OCI-LY7 (cell line): Measurements from ENCODE around the gene SPIB. TPM values are rescaled to one million over a fixed set of nuclear protein-coding genes. Genes with fewer than 3 reads are reported as not detected.

ENCODE experiments used
- BruUV-seq: library from RNA; stranded (reverse); fragments of 400-500 nt; replicated peaks from 2 replicates; lab custom pipeline; 2021; lab: Mats Ljungman, UMichigan
- CTCF ChIA-PET: fragments of 300-600 bp; sonication (Branson Sonifier 250); formaldehyde crosslinking; loops from one replicate; lab custom pipeline; 2022; ENCODE audit warnings: antibody characterized with exemption; ENCODE audit not compliant: unreplicated experiment; lab: Charles Lee
- POLR2A ChIA-PET: fragments of 300-600 bp; sonication (Branson Sonifier 250); formaldehyde crosslinking; loops from one replicate; lab custom pipeline; 2022; ENCODE audit warnings: antibody characterized with exemption; lab: Charles Lee
- DNase-seq: peaks from one replicate; pipeline ENCODE4 v3.0.0-alpha.2; 2015; ENCODE audit warnings: low spot score
- H2AFZ ChIP-seq: fragments of 200-600 bp; sonication (generic), shearing (Covaris generic); 2 replicates; pipeline ENCODE4 v1.6.1; 2014; ENCODE audit warnings: mild to moderate bottlenecking, antibody characterized with exemption, low read length, moderate library complexity
- H3K27ac ChIP-seq: fragments of 200-600 bp; sonication (generic); 2 replicates; pipeline ENCODE4 v1.5.1; 2014; ENCODE audit warnings: mixed run types, low read depth, mild to moderate bottlenecking, moderate library complexity, low read length, inconsistent platforms; ENCODE audit not compliant: poor library complexity, severe bottlenecking
- H3K36me3 ChIP-seq: fragments of 200-600 bp; sonication (generic); 2 replicates; pipeline ENCODE4 v1.6.1; 2014; ENCODE audit warnings: mild to moderate bottlenecking, antibody characterized with exemption, low read length, moderate library complexity, mixed read lengths; ENCODE audit not compliant: insufficient read depth
- H3K4me1 ChIP-seq: fragments of 200-600 bp; sonication (generic); 2 replicates; pipeline ENCODE4 v1.5.1; 2014; ENCODE audit warnings: mild to moderate bottlenecking, low read length; ENCODE audit not compliant: insufficient read depth, poor library complexity, severe bottlenecking
- H3K4me2 ChIP-seq: fragments of 200-600 bp; sonication (generic); 2 replicates; pipeline ENCODE4 v1.6.1; 2014; ENCODE audit warnings: mild to moderate bottlenecking, low read length
- H3K4me3 ChIP-seq: fragments of 200-600 bp; sonication (generic); 2 replicates; pipeline ENCODE4 v1.5.1; 2014; ENCODE audit warnings: mild to moderate bottlenecking, low read depth, low read length; ENCODE audit not compliant: poor library complexity, severe bottlenecking
- H3K79me2 ChIP-seq: fragments of 200-600 bp; sonication (generic); 2 replicates; pipeline ENCODE4 v1.6.1; 2016; ENCODE audit warnings: low read depth, mild to moderate bottlenecking, low read length, moderate library complexity, mixed read lengths; ENCODE audit not compliant: insufficient read depth
- H3K9me2 ChIP-seq: fragments of 200-600 bp; sonication (generic); 2 replicates; pipeline ENCODE4 v1.6.1; 2016; ENCODE audit warnings: mild to moderate bottlenecking, low read length, mixed read lengths; ENCODE audit not compliant: insufficient read depth
- H3K9me3 ChIP-seq: fragments of 200-600 bp; sonication (generic); 2 replicates; pipeline ENCODE4 v1.6.1; 2014; ENCODE audit warnings: mild to moderate bottlenecking, mixed run types, low read length, mixed read lengths
- H4K20me1 ChIP-seq: fragments of 200-600 bp; sonication (generic); 2 replicates; pipeline ENCODE4 v1.6.1; 2014; ENCODE audit warnings: mild to moderate bottlenecking, antibody characterized with exemption, low read length, moderate library complexity, mixed read lengths; ENCODE audit not compliant: insufficient read depth
- CTCF ChIP-seq: fragments of 200-600 bp; sonication (generic); conservative IDR thresholded peaks from 2 replicates; pipeline ENCODE4 v1.5.1; 2014; ENCODE audit warnings: mild to moderate bottlenecking, antibody characterized with exemption, low read length, moderate library complexity, mixed read lengths
- EZH2phosphoT487 ChIP-seq: fragments of 200-600 bp; sonication (generic); IDR thresholded peaks from 2 replicates; pipeline ENCODE4 v1.6.1; 2018; ENCODE audit warnings: low read depth, borderline replicate concordance, mild to moderate bottlenecking, mixed run types, antibody characterized with exemption, low read length, moderate library complexity, mixed read lengths
- intact Hi-C: fragments of 100-400 bp; cut with micrococcal nuclease; formaldehyde crosslinking; loops from one replicate; pipeline ENCODE4 v1.10.0; 2022; ENCODE audit not compliant: unreplicated experiment
- total RNA-seq, 2 experiments: library from RNA; depleted of rRNA in 1 of 2; stranded (reverse); fragments of >200 nt in 1 of 2; shearing (Covaris generic) in 1 of 2; gene quantifications; 2 replicates each; pipeline ENCODE4 v1.2.3, GENCODE V29; 2014 to 2022

SPIB gene
- total RNA-seq, 2 experiments from 2014 or later = 99.4 to 145 TPM

GRCh38 chr19:50453243-50453642 lies 34.5 kb downstream of the SPIB start:
- POLR2A ChIA-PET = no interaction called here

GRCh38 chr19:50455992-50456391 lies 37.3 kb downstream of the SPIB start:
- POLR2A ChIA-PET = no interaction called here
- no peak for DNase-seq
- no peak overlapping the region for H3K4me3 ChIP-seq
- H3K79me2 ChIP-seq = no peaks in the 10 kb centered on the region
- no peak overlapping the region for H2AFZ ChIP-seq
- no peaks in the 10 kb centered on the region for H3K9me3 ChIP-seq
- no peaks in the 10 kb centered on the region for H4K20me1 ChIP-seq
- no TSS peak for BruUV-seq
- no peak for TF ChIP-seq EZH2phosphoT487
- no peak for TF ChIP-seq CTCF
- CTCF ChIA-PET = no interaction called here
- H3K9me2 ChIP-seq = no peaks in the 10 kb centered on the region
- intact Hi-C loops = no loop called here
- H3K27ac ChIP-seq = no peak overlapping the region
- H3K4me2 ChIP-seq = no peak overlapping the region
- no peaks in the 10 kb centered on the region for H3K36me3 ChIP-seq
- H3K4me1 ChIP-seq = peaks cover 17% of the 10 kb centered on the region

More at GRCh38 chr19:50453243-50453642, 34.5 kb downstream of the SPIB start:
- no peak overlapping the region for H3K4me3 ChIP-seq
- no peak for DNase-seq
- H3K9me2 ChIP-seq = no peaks in the 10 kb centered on the region
- H3K4me1 ChIP-seq = no peaks in the 10 kb centered on the region
- no peak overlapping the region for H3K27ac ChIP-seq
- CTCF ChIA-PET = no interaction called here
- no peaks in the 10 kb centered on the region for H3K36me3 ChIP-seq
- no peak overlapping the region for H2AFZ ChIP-seq
- no peaks in the 10 kb centered on the region for H3K9me3 ChIP-seq
- no peaks in the 10 kb centered on the region for H3K79me2 ChIP-seq
- no peaks in the 10 kb centered on the region for H4K20me1 ChIP-seq
- TF ChIP-seq CTCF (no peak), EZH2phosphoT487 (no peak)
- no peak overlapping the region for H3K4me2 ChIP-seq
- BruUV-seq = no TSS peak
- intact Hi-C loops = no loop called here

GRCh38 chr19:50457300-50457699 lies 38.6 kb downstream of the SPIB start:
- peaks cover 25% of the 10 kb centered on the region for H3K4me1 ChIP-seq
- no peaks in the 10 kb centered on the region for H3K36me3 ChIP-seq
- no peaks in the 10 kb centered on the region for H3K9me3 ChIP-seq
- no peak for TF ChIP-seq CTCF
- no peak for TF ChIP-seq EZH2phosphoT487
- no peak for DNase-seq
- POLR2A ChIA-PET = no interaction called here
- H3K79me2 ChIP-seq = no peaks in the 10 kb centered on the region
- no peaks in the 10 kb centered on the region for H3K9me2 ChIP-seq
- no peaks in the 10 kb centered on the region for H4K20me1 ChIP-seq
- no peak overlapping the region for H3K4me3 ChIP-seq
- H3K27ac ChIP-seq = no peak overlapping the region
- CTCF ChIA-PET = no interaction called here
- intact Hi-C loops = no loop called here
- BruUV-seq = no TSS peak
- H3K4me2 ChIP-seq = no peak overlapping the region
- H2AFZ ChIP-seq = no peak overlapping the region
